NCI-H82 treated with DMSO at 0.1 percent for 48 hours (cell line): Measurements from ENCODE around the gene CTAG1A.
"Not testable (repeated sequence)": the region's sequence is repeated elsewhere in the genome, so short reads cannot be mapped to it uniquely, and the experiment has no call there.

ENCODE experiments used
- DNase-seq: peaks from one replicate; lab custom pipeline; 2025; ENCODE audit not compliant: unreplicated experiment; lab: John Stamatoyannopoulos, UW

The CTAG1A gene

GRCh38 chrX:154611146-154611545 lies 26.2 kb downstream of the CTAG1A start:
- not testable (repeated sequence) for DNase-seq

GRCh38 chrX:154613586-154613985 lies 28.7 kb downstream of the CTAG1A start:
- not testable (repeated sequence) for DNase-seq

- not testable (repeated sequence) for DNase-seq
Measured at GRCh38 chrX:154619182-154619581, 34.2 kb downstream of the CTAG1A start, which contains the start of gene CTAG1B. CTAG1B (minus strand) TSS chrX:154619282; CDS start chrX:154619218, 64 bp downstream.

GRCh38 chrX:154620767-154621414 lies 36.0 kb downstream of the CTAG1A start:
- DNase-seq: not testable (repeated sequence)

- not testable (repeated sequence) for DNase-seq
Measured at GRCh38 chrX:154628960-154629359, 44.0 kb downstream of the CTAG1A start.

GRCh38 chrX:154630949-154631348 lies 46.0 kb downstream of the CTAG1A start:
- not testable (repeated sequence) for DNase-seq

- DNase-seq: not testable (repeated sequence)
Measured at GRCh38 chrX:154633661-154634060, 48.7 kb downstream of the CTAG1A start.
